WTC11 (cell line): ENCODE data around the gene ZNRF1. TPM values are rescaled to one million over a fixed set of nuclear protein-coding genes. Genes with fewer than 3 reads are reported as not detected.

Experiments used
- ATAC-seq: fragments of 200-7000 bp; cut with Tn5 transposase; 2 replicates; pipeline ENCODE4 v1.10.0; 2021; ENCODE audit warnings: mild to moderate bottlenecking, moderate library complexity
- CTCF ChIA-PET: fragments of 300-600 bp; sonication (Branson Sonifier 250); formaldehyde crosslinking; loops from one replicate; lab custom pipeline; 2021; ENCODE audit warnings: antibody characterized with exemption; lab: Charles Lee
- POLR2A ChIA-PET: fragments of 350-600 bp; sonication (Branson Sonifier 250); formaldehyde crosslinking; loops from one replicate; lab custom pipeline; 2021; ENCODE audit warnings: antibody characterized with exemption; lab: Charles Lee
- DNase-seq: peaks from one replicate; pipeline ENCODE4 v3.0.0; 2021; ENCODE audit warnings: low spot score
- H3K27ac Mint-ChIP-seq: 2 replicates; pipeline ENCODE4 v1.8.0; 2021; ENCODE audit warnings: mixed read lengths
- H3K27me3 Mint-ChIP-seq: 2 replicates; pipeline ENCODE4 v1.8.0; 2021; ENCODE audit warnings: low read depth, mild to moderate bottlenecking, moderate library complexity, mixed read lengths
- H3K36me3 Mint-ChIP-seq: 2 replicates; pipeline ENCODE4 v1.8.0; 2021; ENCODE audit warnings: mixed read lengths
- H3K4me1 Mint-ChIP-seq: 2 replicates; pipeline ENCODE4 v1.8.0; 2022; ENCODE audit warnings: mixed read lengths
- H3K4me3 Mint-ChIP-seq: 2 replicates; pipeline ENCODE4 v1.8.0; 2021; ENCODE audit warnings: mild to moderate bottlenecking, moderate library complexity, mixed read lengths
- H3K9me3 Mint-ChIP-seq: 2 replicates; pipeline ENCODE4 v1.8.0; 2021; ENCODE audit warnings: mixed read lengths
- ATF1 ChIP-seq: sonication (generic); formaldehyde crosslinking; IDR thresholded peaks from 2 replicates; pipeline ENCODE4 v1.8.1; 2023; ENCODE audit warnings: mild to moderate bottlenecking, moderate library complexity, missing genetic modification reagents
- ATF3 ChIP-seq: sonication (generic); formaldehyde crosslinking; conservative IDR thresholded peaks from 2 replicates; pipeline ENCODE4 v1.8.1; 2022; ENCODE audit warnings: mild to moderate bottlenecking, missing genetic modification reagents
- ATF6 ChIP-seq: sonication (generic); formaldehyde crosslinking; IDR thresholded peaks from 2 replicates; pipeline ENCODE4 v1.8.1; 2023; ENCODE audit warnings: mild to moderate bottlenecking, missing genetic modification reagents
- ETV6 ChIP-seq: sonication (generic); formaldehyde crosslinking; IDR thresholded peaks from 2 replicates; pipeline ENCODE4 v1.8.1; 2022; ENCODE audit warnings: mild to moderate bottlenecking, missing genetic modification reagents
- GRHL2 ChIP-seq: fragments of 250-450 bp; sonication (Bioruptor Pico); IDR thresholded peaks from 2 replicates; pipeline ENCODE4 v1.8.0; 2022; ENCODE audit warnings: mild to moderate bottlenecking, moderate library complexity; ENCODE audit not compliant: insufficient replicate concordance, severe bottlenecking
- HMGA2 ChIP-seq: fragments of 250-450 bp; sonication (Bioruptor Pico); IDR thresholded peaks from 2 replicates; pipeline ENCODE4 v1.4.0; 2021; ENCODE audit warnings: mild to moderate bottlenecking, moderate library complexity
- MLX ChIP-seq: sonication (generic); formaldehyde crosslinking; IDR thresholded peaks from 2 replicates; pipeline ENCODE4 v1.8.1; 2023; ENCODE audit warnings: mild to moderate bottlenecking, missing genetic modification reagents, moderate library complexity
- TCF7 ChIP-seq: sonication (generic); formaldehyde crosslinking; IDR thresholded peaks from 2 replicates; pipeline ENCODE4 v1.8.0; 2022; ENCODE audit warnings: mild to moderate bottlenecking, low read depth, missing genetic modification reagents, moderate library complexity
- TP53 ChIP-seq: sonication (generic); formaldehyde crosslinking; IDR thresholded peaks from 2 replicates; pipeline ENCODE4 v1.8.1; 2023; ENCODE audit warnings: mild to moderate bottlenecking, missing genetic modification reagents
- ZNF425 ChIP-seq: fragments of 250-450 bp; sonication (Bioruptor Pico); conservative IDR thresholded peaks from 2 replicates; pipeline ENCODE4 v1.9.0; 2021; ENCODE audit warnings: mild to moderate bottlenecking
- total RNA-seq: library from RNA; stranded (reverse); gene quantifications from 3 replicates; pipeline ENCODE4 v1.2.3, GENCODE V29; 2021

ZNRF1 gene
- total RNA-seq, 1 experiment from 2014 or later = 47.6 TPM

GRCh38 chr16:75111514-75111940, 112.7 kb downstream of the ZNRF1 start:
- ChIA-PET POLR2A (interaction anchor here (1.0 to 2.8 kb wide), 3 partner anchors 113 to 444 kb away, joined by 3 to 18 read pairs (median 16); partner anchors contain the start of genes RFWD3, WDR59 and ZNRF1), CTCF (interaction anchor here (0.7 to 5.7 kb wide), 54 partner anchors 9 to 395 kb away, joined by 3 to 158 read pairs (median 6); partner anchors contain the start of genes FA2H, WDR59 and ZNRF1)
- Mint-ChIP-seq H3K27me3 (no peaks in the 10 kb centered on the region), H3K4me1 (peaks cover 57% of the 10 kb centered on the region), H3K27ac (peak overlapping the region; percentile 36; the same call in 1 of the 2 replicates), H3K4me3 (no peak overlapping the region), H3K36me3 (no peaks in the 10 kb centered on the region), H3K9me3 (no peaks in the 10 kb centered on the region)
- DNase-seq (no peak), ATAC-seq (peak; percentile 3)
- no peak for TF ChIP-seq ATF1 (CRISPR knock-in tag)
- no peak for TF ChIP-seq ZNF425 (CRISPR knock-in tag)
- TF ChIP-seq ETV6 = 0 out of 2 replicates have a peak, but pooled peaks have one; percentile 3
- no peak for TF ChIP-seq MLX

GRCh38 chr16:75111961-75112733, 113.3 kb downstream of the ZNRF1 start:
- ATAC-seq = no peak

More at GRCh38 chr16:75111961-75112733, 113.3 kb downstream of the ZNRF1 start:
- peak overlapping the region; percentile 85 for H3K27ac Mint-ChIP-seq
- H3K27me3 Mint-ChIP-seq = no peaks in the 10 kb centered on the region
- no peaks in the 10 kb centered on the region for H3K36me3 Mint-ChIP-seq
- H3K4me3 Mint-ChIP-seq = no peak overlapping the region
- POLR2A ChIA-PET = interaction anchor here (1.0 to 2.8 kb wide), 4 partner anchors 14 to 445 kb away, joined by 3 to 18 read pairs (median 10); partner anchors contain the start of genes RFWD3, WDR59 and ZNRF1
- peaks cover 63% of the 10 kb centered on the region for H3K4me1 Mint-ChIP-seq
- CTCF ChIA-PET = interaction anchor here (0.9 to 5.7 kb wide), 44 partner anchors 9 to 385 kb away, joined by 3 to 158 read pairs (median 7); partner anchors contain the start of genes WDR59 and ZNRF1
- no peak for DNase-seq
- TF ChIP-seq ATF3 (CRISPR knock-in tag) (0 out of 2 replicates have a peak, but pooled peaks have one; percentile 27), ATF1 (CRISPR knock-in tag) (no peak), HMGA2 (CRISPR knock-in tag) (no peak), TP53 (CRISPR knock-in tag) (no peak), ATF6 (CRISPR knock-in tag) (no peak), GRHL2 (CRISPR knock-in tag) (no peak), TCF7 (CRISPR knock-in tag) (no peak), ZNF425 (CRISPR knock-in tag) (no peak)
- no peaks in the 10 kb centered on the region for H3K9me3 Mint-ChIP-seq
